HepG2 (cell line): ENCODE data around the gene RBFOX1. TPM values are rescaled to one million over a fixed set of nuclear protein-coding genes. Genes with fewer than 3 reads are reported as not detected.

Experiments used
- ATAC-seq: fragments of 200-7000 bp; cut with Tn5 transposase; 3 replicates; pipeline ENCODE4 v1.9.1; 2020; ENCODE audit warnings: mild to moderate bottlenecking, moderate library complexity
- BruUV-seq: library from RNA; stranded (reverse); fragments of 400-500 nt; replicated peaks from 2 replicates; lab custom pipeline; 2021; lab: Mats Ljungman, UMichigan
- CTCF ChIA-PET: fragments of 300-600 bp; formaldehyde crosslinking; extraction: SDS; loops from one replicate; lab custom pipeline; 2021; ENCODE audit warnings: low total read pairs, inconsistent platforms, low intra/inter-chr PET ratio; lab: Yijun Ruan, JAX
- POLR2A ChIA-PET: fragments of 350-600 bp; sonication (Branson Sonifier 250); formaldehyde crosslinking; loops from one replicate; lab custom pipeline; 2020; ENCODE audit warnings: antibody characterized with exemption, inconsistent platforms; lab: Yijun Ruan, JAX
- DNase-seq: peaks from one replicate; pipeline ENCODE4 v3.0.0-alpha.2; 2015; ENCODE audit warnings: low spot score
- FAIRE-seq: peaks from 3 replicates; lab custom pipeline; 2011; peaks lifted over from hg19 to GRCh38; lab: Jason Lieb, UNC
- H2AFZ ChIP-seq: one replicate; pipeline ENCODE4 v1.6.1; 2011; ENCODE audit warnings: low read length, inconsistent platforms
- H3K27ac ChIP-seq: fragments of 300-600 bp; 3 replicates; pipeline ENCODE4 v1.8.0; 2011; ENCODE audit warnings: mixed run types, mild to moderate bottlenecking, mixed read lengths, low read length, inconsistent platforms; ENCODE audit not compliant: insufficient read depth; ENCODE audit errors: extremely low read length
- H3K27me3 ChIP-seq, 2 experiments: fragments of 200-600 bp in 1 of 2; 2 replicates in 1 of 2; 3 replicates in 1 of 2; pipeline versions ENCODE4 v1.6.0 to v1.8.0; 2011; ENCODE audit warnings: low read length in 2 of 2, mild to moderate bottlenecking in 2 of 2, moderate library complexity in 2 of 2, inconsistent platforms in 1 of 2; ENCODE audit not compliant: insufficient read depth in 2 of 2, control insufficient read depth in 1 of 2
- H3K36me3 ChIP-seq, 2 experiments: fragments of 200-600 bp in 1 of 2; replicated peaks in 1 of 2; 2 replicates in 1 of 2; 3 replicates in 1 of 2; pipeline versions ENCODE4 v1.5.1 to v1.8.0; 2011; ENCODE audit warnings: low read length in 2 of 2, inconsistent platforms in 1 of 2; ENCODE audit not compliant: insufficient read depth in 2 of 2, control insufficient read depth in 1 of 2
- H3K4me1 ChIP-seq: 2 replicates; pipeline ENCODE4 v1.5.1; 2012; ENCODE audit warnings: low read length, inconsistent platforms; ENCODE audit not compliant: insufficient read depth
- H3K4me2 ChIP-seq: 2 replicates; pipeline ENCODE4 v1.6.0; 2011; ENCODE audit warnings: low read depth, low read length, inconsistent platforms
- H3K4me3 ChIP-seq, 3 experiments: fragments of 200-600 bp in 1 of 3; sonication (generic), shearing (Covaris generic) in 1 of 3; replicated peaks in 1 of 3; 2 replicates each; pipeline ENCODE4 v1.5.1; 2011 to 2016; ENCODE audit warnings: low read length in 3 of 3, inconsistent platforms in 2 of 3, low read depth in 2 of 3, mild to moderate bottlenecking in 2 of 3, control low read depth in 1 of 3, mixed read lengths in 1 of 3; ENCODE audit not compliant: insufficient read depth in 1 of 3
- H3K79me2 ChIP-seq: one replicate; pipeline ENCODE4 v1.6.1; 2011; ENCODE audit warnings: low read length, inconsistent platforms; ENCODE audit not compliant: insufficient read depth
- H3K9ac ChIP-seq: 2 replicates; pipeline ENCODE4 v1.6.0; 2011; ENCODE audit warnings: mild to moderate bottlenecking, low read depth, low read length, inconsistent platforms; ENCODE audit not compliant: insufficient read depth
- H3K9me3 ChIP-seq: 2 replicates; pipeline ENCODE4 v1.5.1; 2012; ENCODE audit warnings: mild to moderate bottlenecking, low read length
- H4K20me1 ChIP-seq: 2 replicates; pipeline ENCODE4 v1.6.0; 2011; ENCODE audit warnings: inconsistent platforms, mild to moderate bottlenecking, low read length, moderate library complexity; ENCODE audit not compliant: insufficient read depth
- CBFB ChIP-seq: sonication (generic); formaldehyde crosslinking; IDR thresholded peaks from 2 replicates; pipeline ENCODE4 v1.4.0; 2020; ENCODE audit warnings: missing genetic modification reagents
- FOXA3 ChIP-seq: IDR thresholded peaks from 2 replicates; pipeline ENCODE4 v1.6.1; 2016; ENCODE audit warnings: missing genetic modification reagents, missing compliant biosample characterization
- HMG20B ChIP-seq: conservative IDR thresholded peaks from 2 replicates; pipeline ENCODE4 v1.6.1; 2016; ENCODE audit warnings: missing genetic modification reagents, missing compliant biosample characterization
- HOXA5 ChIP-seq: sonication (generic); formaldehyde crosslinking; IDR thresholded peaks from 2 replicates; pipeline ENCODE4 v1.4.0; 2020; ENCODE audit warnings: missing genetic modification reagents
- KAT2B ChIP-seq: fragments of 150-350 bp; IDR thresholded peaks from 2 replicates; pipeline ENCODE4 v1.6.1; 2014; ENCODE audit warnings: low read depth, low read length, borderline replicate concordance
- PBX2 ChIP-seq: IDR thresholded peaks from 2 replicates; pipeline ENCODE4 v1.6.1; 2016; ENCODE audit warnings: control low read depth
- RARA ChIP-seq: IDR thresholded peaks from 2 replicates; pipeline ENCODE4 v1.6.1; 2016; ENCODE audit warnings: missing genetic modification reagents, missing compliant biosample characterization
- THAP8 ChIP-seq: sonication (generic); formaldehyde crosslinking; IDR thresholded peaks from 2 replicates; pipeline ENCODE4 v1.5.1; 2020; ENCODE audit warnings: missing genetic modification reagents, mild to moderate bottlenecking, borderline replicate concordance
- ZNF160 ChIP-seq: sonication (generic); formaldehyde crosslinking; IDR thresholded peaks from 2 replicates; pipeline ENCODE4 v1.8.0; 2022; ENCODE audit warnings: mild to moderate bottlenecking, inconsistent platforms, missing genetic modification reagents
- WGBS: methylation state at CpG from one replicate; pipeline ENCODE4 v1.1.6; 2017; ENCODE audit warnings: low lambda C conversion rate; 5-methylcytosine and 5-hydroxymethylcytosine counted together
- in situ Hi-C: cut with HindIII; loops from 2 replicates; pipeline ENCODE4 v1.10.0; 2017; ENCODE audit warnings: low pct_unique_long_range_greater_than_20kb; ENCODE audit not compliant: extremely low pct_ligation_motif_present
- intact Hi-C: fragments of 100-400 bp; cut with micrococcal nuclease; formaldehyde crosslinking; loops from one replicate; pipeline ENCODE4 v1.10.0; 2022; ENCODE audit not compliant: unreplicated experiment
- polyA plus RNA-seq, 8 experiments: library from polyadenylated mRNA; depleted of rRNA in 3 of 8; stranded (reverse) in 7 of 8; unstranded in 1 of 8; fragments of >200 nt; fragmentation: Illumina TruSeq in 4 of 8; extraction: Trizol in 4 of 8; gene quantifications; 2 replicates each; pipeline versions ENCODE4 v1.2.1 to v1.2.3, GENCODE V29; 2011 to 2016; ENCODE audit warnings: low read depth in 4 of 8, missing spikeins in 1 of 8, mixed read lengths in 1 of 8; ENCODE audit not compliant: insufficient read depth in 1 of 8
- total RNA-seq, 5 experiments: library from RNA; depleted of rRNA; stranded (reverse); fragments of >200 nt; fragmentation: Illumina TruSeq; extraction: Trizol; gene quantifications; 2 replicates each; pipeline ENCODE4 v1.2.3, GENCODE V29; 2016; ENCODE audit warnings: low read depth in 1 of 5
- TF ChIP-seq, protein P1 (sequence below): sonication (generic); formaldehyde crosslinking; IDR thresholded peaks from 2 replicates; pipeline ENCODE4 v1.8.0; 2022; ENCODE audit warnings: missing genetic modification reagents, mild to moderate bottlenecking, borderline replicate concordance
- TF ChIP-seq, protein P2 (sequence below): sonication (generic); formaldehyde crosslinking; IDR thresholded peaks from 2 replicates; pipeline ENCODE4 v1.9.0; 2021; ENCODE audit warnings: missing genetic modification reagents, mild to moderate bottlenecking, borderline replicate concordance
- TF ChIP-seq, protein P3 (sequence below): sonication (generic); formaldehyde crosslinking; IDR thresholded peaks from 2 replicates; pipeline ENCODE4 v1.4.0; 2020; ENCODE audit warnings: missing genetic modification reagents, borderline replicate concordance
- TF ChIP-seq, protein P4 (sequence below): sonication (generic); formaldehyde crosslinking; IDR thresholded peaks from 2 replicates; pipeline ENCODE4 v1.5.0; 2020; ENCODE audit warnings: missing genetic modification reagents
- TF ChIP-seq, protein P5 (sequence below): sonication (generic); formaldehyde crosslinking; IDR thresholded peaks from 2 replicates; pipeline ENCODE4 v1.8.1; 2023; ENCODE audit warnings: missing genetic modification reagents, mild to moderate bottlenecking, borderline replicate concordance

The RBFOX1 gene
- total and polyA plus RNA-seq, 2 of the 13 experiments (the other 11 are each of a cell fraction or from before 2014, with no cell fraction given), result not detected

- Histone ChIP-seq H3K79me2 (no peaks in the 10 kb centered on the region), H3K27ac (no peak overlapping the region), H3K27me3 (peaks cover 0 to 17% of the 10 kb centered on the region in 2 experiments; a peak in 2 of 5 replicates), H3K4me1 (no peaks in the 10 kb centered on the region), H3K9ac (no peak overlapping the region), H3K9me3 (no peaks in the 10 kb centered on the region), H3K4me3 (no peak overlapping the region), H2AFZ (no peak overlapping the region), H3K4me2 (no peak overlapping the region)
- in situ Hi-C loops, result no loop called here
- no TSS peak for BruUV-seq
- intact Hi-C loops, result no loop called here
- ChIA-PET CTCF (no interaction called here), POLR2A (no interaction called here)
- 1% methylated on average over 4 of the region's 4 CpGs for WGBS
- TF ChIP-seq PBX2 (no peak), THAP8 (no peak), HOXA5 (CRISPR knock-in tag) (no peak), ZNF160 (CRISPR knock-in tag) (no peak), RARA (CRISPR knock-in tag) (no peak), HMG20B (CRISPR knock-in tag) (no peak), CBFB (CRISPR knock-in tag) (no peak), FOXA3 (CRISPR knock-in tag) (no peak), KAT2B (no peak)
- TF ChIP-seq, protein P1, sequence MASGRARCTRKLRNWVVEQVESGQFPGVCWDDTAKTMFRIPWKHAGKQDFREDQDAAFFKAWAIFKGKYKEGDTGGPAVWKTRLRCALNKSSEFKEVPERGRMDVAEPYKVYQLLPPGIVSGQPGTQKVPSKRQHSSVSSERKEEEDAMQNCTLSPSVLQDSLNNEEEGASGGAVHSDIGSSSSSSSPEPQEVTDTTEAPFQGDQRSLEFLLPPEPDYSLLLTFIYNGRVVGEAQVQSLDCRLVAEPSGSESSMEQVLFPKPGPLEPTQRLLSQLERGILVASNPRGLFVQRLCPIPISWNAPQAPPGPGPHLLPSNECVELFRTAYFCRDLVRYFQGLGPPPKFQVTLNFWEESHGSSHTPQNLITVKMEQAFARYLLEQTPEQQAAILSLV, result no peak
- TF ChIP-seq, protein P2, sequence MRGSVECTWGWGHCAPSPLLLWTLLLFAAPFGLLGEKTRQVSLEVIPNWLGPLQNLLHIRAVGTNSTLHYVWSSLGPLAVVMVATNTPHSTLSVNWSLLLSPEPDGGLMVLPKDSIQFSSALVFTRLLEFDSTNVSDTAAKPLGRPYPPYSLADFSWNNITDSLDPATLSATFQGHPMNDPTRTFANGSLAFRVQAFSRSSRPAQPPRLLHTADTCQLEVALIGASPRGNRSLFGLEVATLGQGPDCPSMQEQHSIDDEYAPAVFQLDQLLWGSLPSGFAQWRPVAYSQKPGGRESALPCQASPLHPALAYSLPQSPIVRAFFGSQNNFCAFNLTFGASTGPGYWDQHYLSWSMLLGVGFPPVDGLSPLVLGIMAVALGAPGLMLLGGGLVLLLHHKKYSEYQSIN (CRISPR knock-in tag), result no peak
- TF ChIP-seq, protein P3, sequence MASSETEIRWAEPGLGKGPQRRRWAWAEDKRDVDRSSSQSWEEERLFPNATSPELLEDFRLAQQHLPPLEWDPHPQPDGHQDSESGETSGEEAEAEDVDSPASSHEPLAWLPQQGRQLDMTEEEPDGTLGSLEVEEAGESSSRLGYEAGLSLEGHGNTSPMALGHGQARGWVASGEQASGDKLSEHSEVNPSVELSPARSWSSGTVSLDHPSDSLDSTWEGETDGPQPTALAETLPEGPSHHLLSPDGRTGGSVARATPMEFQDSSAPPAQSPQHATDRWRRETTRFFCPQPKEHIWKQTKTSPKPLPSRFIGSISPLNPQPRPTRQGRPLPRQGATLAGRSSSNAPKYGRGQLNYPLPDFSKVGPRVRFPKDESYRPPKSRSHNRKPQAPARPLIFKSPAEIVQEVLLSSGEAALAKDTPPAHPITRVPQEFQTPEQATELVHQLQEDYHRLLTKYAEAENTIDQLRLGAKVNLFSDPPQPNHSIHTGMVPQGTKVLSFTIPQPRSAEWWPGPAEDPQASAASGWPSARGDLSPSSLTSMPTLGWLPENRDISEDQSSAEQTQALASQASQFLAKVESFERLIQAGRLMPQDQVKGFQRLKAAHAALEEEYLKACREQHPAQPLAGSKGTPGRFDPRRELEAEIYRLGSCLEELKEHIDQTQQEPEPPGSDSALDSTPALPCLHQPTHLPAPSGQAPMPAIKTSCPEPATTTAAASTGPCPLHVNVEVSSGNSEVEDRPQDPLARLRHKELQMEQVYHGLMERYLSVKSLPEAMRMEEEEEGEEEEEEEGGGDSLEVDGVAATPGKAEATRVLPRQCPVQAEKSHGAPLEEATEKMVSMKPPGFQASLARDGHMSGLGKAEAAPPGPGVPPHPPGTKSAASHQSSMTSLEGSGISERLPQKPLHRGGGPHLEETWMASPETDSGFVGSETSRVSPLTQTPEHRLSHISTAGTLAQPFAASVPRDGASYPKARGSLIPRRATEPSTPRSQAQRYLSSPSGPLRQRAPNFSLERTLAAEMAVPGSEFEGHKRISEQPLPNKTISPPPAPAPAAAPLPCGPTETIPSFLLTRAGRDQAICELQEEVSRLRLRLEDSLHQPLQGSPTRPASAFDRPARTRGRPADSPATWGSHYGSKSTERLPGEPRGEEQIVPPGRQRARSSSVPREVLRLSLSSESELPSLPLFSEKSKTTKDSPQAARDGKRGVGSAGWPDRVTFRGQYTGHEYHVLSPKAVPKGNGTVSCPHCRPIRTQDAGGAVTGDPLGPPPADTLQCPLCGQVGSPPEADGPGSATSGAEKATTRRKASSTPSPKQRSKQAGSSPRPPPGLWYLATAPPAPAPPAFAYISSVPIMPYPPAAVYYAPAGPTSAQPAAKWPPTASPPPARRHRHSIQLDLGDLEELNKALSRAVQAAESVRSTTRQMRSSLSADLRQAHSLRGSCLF, result no peak
- TF ChIP-seq, protein P4, sequence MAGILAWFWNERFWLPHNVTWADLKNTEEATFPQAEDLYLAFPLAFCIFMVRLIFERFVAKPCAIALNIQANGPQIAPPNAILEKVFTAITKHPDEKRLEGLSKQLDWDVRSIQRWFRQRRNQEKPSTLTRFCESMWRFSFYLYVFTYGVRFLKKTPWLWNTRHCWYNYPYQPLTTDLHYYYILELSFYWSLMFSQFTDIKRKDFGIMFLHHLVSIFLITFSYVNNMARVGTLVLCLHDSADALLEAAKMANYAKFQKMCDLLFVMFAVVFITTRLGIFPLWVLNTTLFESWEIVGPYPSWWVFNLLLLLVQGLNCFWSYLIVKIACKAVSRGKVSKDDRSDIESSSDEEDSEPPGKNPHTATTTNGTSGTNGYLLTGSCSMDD (CRISPR knock-in tag), result no peak
- TF ChIP-seq, protein P5, sequence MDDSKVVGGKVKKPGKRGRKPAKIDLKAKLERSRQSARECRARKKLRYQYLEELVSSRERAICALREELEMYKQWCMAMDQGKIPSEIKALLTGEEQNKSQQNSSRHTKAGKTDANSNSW (CRISPR knock-in tag), result no peak
- TF ChIP-seq, all 625 proteins: peak for 0
- FAIRE-seq (no peak), ATAC-seq (no peak), DNase-seq (no peak)
- no peaks in the 10 kb centered on the region for H4K20me1 ChIP-seq
- H3K36me3 ChIP-seq, result no peaks in the 10 kb centered on the region
Observed at GRCh38 chr16:7546948-7547347, 214.3 kb downstream of the RBFOX1 start.
